Measurements from ENCODE around the gene CECR2. TPM values are rescaled to one million over a fixed set of nuclear protein-coding genes. Genes with fewer than 3 reads are reported as not detected.

CECR2 gene
- total and polyA plus RNA-seq, 12 donors: 1.1 to 9.1 (median 6.3) TPM

DNA sequence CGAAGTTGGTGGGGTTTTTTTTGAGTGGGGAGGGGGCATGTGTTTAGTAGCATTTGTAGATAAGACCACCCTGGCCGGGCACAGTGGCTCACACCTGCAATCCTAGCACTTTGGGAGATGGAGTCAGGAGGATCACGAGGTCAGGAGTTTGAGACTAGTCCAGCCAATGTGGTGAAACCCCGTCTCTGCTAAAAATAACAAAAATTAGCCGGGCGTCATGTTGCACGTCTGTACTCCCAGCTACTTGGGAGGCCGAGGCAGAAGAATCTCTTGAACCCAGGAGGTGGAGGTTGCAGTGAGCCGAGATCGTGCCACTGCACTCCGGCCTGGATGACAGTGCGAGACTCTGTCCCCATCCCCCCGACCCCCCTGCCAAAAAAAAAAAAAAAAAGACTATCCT lies 34.6 kb downstream of the CECR2 start:
- intact Hi-C loops (cut with DNase I): no loop called here
- Histone ChIP-seq H3K27me3 (no peaks in the 10 kb centered on the region), H3K9me3 (no peaks in the 10 kb centered on the region), H3K27ac (no peak overlapping the region), H3K36me3 (no peaks in the 10 kb centered on the region), H3K4me1 (peaks cover 0 to 28% (median 18%) of the 10 kb centered on the region in 9 donors), H3K4me3 (no peak overlapping the region)
- peak in 1 of 2 donors; percentile 17 for DNase-seq
- 51 to 57% methylated on average over 13 of the region's 13 CpGs for WGBS, 2 donors
- TF ChIP-seq, protein P1, sequence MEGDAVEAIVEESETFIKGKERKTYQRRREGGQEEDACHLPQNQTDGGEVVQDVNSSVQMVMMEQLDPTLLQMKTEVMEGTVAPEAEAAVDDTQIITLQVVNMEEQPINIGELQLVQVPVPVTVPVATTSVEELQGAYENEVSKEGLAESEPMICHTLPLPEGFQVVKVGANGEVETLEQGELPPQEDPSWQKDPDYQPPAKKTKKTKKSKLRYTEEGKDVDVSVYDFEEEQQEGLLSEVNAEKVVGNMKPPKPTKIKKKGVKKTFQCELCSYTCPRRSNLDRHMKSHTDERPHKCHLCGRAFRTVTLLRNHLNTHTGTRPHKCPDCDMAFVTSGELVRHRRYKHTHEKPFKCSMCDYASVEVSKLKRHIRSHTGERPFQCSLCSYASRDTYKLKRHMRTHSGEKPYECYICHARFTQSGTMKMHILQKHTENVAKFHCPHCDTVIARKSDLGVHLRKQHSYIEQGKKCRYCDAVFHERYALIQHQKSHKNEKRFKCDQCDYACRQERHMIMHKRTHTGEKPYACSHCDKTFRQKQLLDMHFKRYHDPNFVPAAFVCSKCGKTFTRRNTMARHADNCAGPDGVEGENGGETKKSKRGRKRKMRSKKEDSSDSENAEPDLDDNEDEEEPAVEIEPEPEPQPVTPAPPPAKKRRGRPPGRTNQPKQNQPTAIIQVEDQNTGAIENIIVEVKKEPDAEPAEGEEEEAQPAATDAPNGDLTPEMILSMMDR (IDR thresholded peaks at IDR 0.05): no peak
- ATAC-seq: peak in 5 of 8 donors; percentile 29 to 67 (median 50)

DNA sequence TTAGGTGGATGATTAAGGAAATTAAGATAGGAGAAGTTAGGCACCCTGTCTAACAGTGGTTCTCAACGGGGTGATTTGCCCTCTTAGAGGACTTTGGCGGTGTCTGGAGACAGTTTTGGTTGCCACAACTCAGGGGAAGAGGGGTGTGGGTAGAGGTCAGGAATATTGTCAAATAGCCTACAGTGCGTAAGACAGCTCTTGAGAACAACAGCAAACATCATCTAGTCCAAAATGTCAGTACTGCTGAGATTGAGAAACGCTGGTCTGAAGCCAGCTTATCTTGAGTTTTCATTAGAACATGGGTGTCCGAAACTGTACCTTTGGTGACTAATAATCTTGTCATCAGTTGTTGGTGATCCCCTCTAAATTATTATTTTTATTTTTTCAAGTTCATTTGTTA lies 38.4 kb downstream of the CECR2 start:
- Histone ChIP-seq H3K27me3 (no peaks in the 10 kb centered on the region), H3K36me3 (no peaks in the 10 kb centered on the region), H3K9me3 (no peaks in the 10 kb centered on the region), H3K4me1 (peaks cover 0 to 40% (median 30%) of the 10 kb centered on the region in 9 donors), H3K27ac (peak overlapping the region in 1 of 10 donors; percentile 73), H3K4me3 (no peak overlapping the region)
- TF ChIP-seq, protein P1 (IDR thresholded peaks at IDR 0.05): no peak
- intact Hi-C loops (cut with DNase I): loop anchor here in 1 of 10 donors (5.0 kb wide), 1 partner anchor 35 kb away; no protein-coding TSS in a partner anchor
- ATAC-seq: peak in 5 of 8 donors; percentile 35 to 92 (median 48)
- 38 to 44% methylated on average over 5 of the region's 5 CpGs for WGBS, 2 donors
- DNase-seq: no peak

DNA sequence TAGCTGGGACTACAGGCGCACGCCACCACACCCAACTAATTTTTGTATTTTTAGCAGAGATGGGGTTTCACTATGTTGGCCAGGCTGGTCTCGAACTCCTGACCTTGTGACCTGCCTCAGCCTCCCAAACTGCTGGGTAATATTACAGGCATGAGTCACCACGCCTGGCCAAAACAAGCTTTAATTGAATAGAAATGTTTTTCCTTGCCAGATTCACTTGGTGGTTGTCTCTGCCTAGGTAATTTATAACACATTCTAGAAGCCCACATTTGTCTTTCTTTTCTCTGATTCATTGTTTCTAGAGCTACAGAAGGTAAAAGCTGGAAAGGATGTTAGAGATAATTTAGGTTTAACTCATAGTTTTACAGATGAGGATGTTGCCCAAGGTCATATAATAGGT lies 41.3 kb downstream of the CECR2 start:
- Histone ChIP-seq H3K4me1 (peaks cover 0 to 38% (median 26%) of the 10 kb centered on the region in 9 donors), H3K9me3 (no peaks in the 10 kb centered on the region), H3K27ac (no peak overlapping the region), H3K27me3 (no peaks in the 10 kb centered on the region), H3K36me3 (no peaks in the 10 kb centered on the region), H3K4me3 (no peak overlapping the region)
- TF ChIP-seq, protein P1 (IDR thresholded peaks at IDR 0.05): no peak
- WGBS, 2 donors: 92 to 98% methylated on average over 4 of the region's 4 CpGs
- ATAC-seq (no peak), DNase-seq (no peak)
- intact Hi-C loops (cut with DNase I): no loop called here

DNA sequence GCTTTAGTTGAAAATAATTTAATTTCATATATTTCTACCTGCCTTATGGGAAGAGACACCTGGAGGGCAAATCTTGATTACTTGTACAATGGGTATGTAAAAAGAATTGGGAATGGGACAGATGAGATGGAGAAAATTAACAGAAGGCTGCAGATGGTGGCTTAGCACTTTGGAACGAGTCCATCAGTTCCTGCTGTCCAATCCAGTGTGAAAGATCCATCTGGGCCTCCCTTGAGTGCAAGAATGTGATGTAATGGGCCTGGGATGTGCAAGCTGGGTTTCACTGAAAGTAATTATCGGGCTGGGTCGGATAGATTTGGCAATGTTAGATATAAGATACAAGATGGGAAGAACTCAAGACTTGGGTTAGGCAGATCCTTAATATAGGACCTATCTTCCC lies 42.0 kb downstream of the CECR2 start:
- intact Hi-C loops (cut with DNase I): no loop called here
- H3K9me3 ChIP-seq: no peaks in the 10 kb centered on the region
- H3K4me1 ChIP-seq: peaks cover 0 to 35% (median 26%) of the 10 kb centered on the region in 9 donors
- H3K27ac ChIP-seq: no peak overlapping the region
- no peaks in the 10 kb centered on the region for H3K36me3 ChIP-seq
- WGBS, 2 donors: 45 to 78% methylated on average over 3 of the region's 3 CpGs
- peak in 7 of 8 donors; percentile 51 to 77 (median 71) for ATAC-seq
- H3K27me3 ChIP-seq: no peaks in the 10 kb centered on the region
- peak in 1 of 2 donors; percentile 44 for DNase-seq
- TF ChIP-seq, protein P1 (IDR thresholded peaks at IDR 0.05): no peak
- H3K4me3 ChIP-seq: no peak overlapping the region
